Hematopoietic multipotent progenitor cell treated with erythropoietin and hydrocortisone succinate and interleukin-3 and kit ligand, for 4 days (in vitro differentiated cells): ENCODE data around the gene TBCK.
"Not testable (repeated sequence)": the region's sequence is repeated elsewhere in the genome, so short reads cannot be mapped to it uniquely, and the experiment has no call there.

Experiments
- DNase-seq: peaks from one replicate; pipeline ENCODE4 v3.0.0-alpha.2; 2015

The TBCK gene

GRCh38 chr4:106208481-106209460 lies 107.2 kb downstream of the TBCK start:
- no peak for DNase-seq

- DNase-seq, result peak; percentile 60
Measured at GRCh38 chr4:106201373-106201772, 114.6 kb downstream of the TBCK start.

DNA sequence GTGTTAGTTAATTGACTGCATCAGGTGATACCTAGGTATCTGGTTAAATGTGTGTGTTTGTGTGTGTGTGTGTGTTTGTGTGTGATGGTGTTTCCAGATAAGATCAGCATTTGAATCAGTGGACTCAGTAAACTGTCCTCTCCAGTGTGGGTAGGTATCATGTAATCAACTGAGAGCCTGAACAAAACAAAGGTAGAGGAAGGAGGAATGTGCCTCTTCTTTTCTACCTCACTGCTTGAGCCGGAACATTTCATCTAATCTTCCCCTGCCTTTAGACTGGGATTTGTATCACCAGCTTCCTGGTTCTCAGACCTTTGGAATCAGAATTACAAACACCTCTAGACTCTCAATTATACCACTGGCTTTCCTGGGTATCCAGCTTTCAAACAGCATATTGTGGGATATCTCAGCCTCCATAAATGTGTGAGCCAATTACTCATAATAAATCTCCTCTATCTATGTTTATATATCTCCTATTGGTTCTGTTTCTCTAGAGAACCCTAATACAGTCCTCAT lies 120.5 kb downstream of the TBCK start:
- no peak for DNase-seq

GRCh38 chr4:106194801-106195200 lies 121.2 kb downstream of the TBCK start:
- DNase-seq, result no peak

DNA sequence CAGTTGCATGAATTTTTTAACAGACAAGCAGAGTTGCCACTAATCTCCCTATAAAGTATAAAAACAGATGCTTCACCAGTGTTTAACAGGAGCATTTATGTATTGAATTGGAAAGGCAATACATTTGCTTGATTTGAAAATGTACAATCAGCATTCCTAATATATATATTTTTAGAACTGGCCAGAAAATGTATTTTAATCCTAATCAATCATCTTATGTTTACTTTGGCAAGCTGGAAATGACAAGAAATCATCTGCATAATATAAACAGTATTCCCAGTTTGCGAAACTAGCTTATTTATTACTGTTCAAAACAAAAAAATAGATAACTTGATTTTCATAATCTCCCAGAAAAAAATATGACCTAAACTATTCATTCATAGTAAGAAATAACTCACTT lies 123.9 kb downstream of the TBCK start:
- DNase-seq, result no peak

- no peak for DNase-seq
Measured at GRCh38 chr4:106186201-106186600, 129.8 kb downstream of the TBCK start.

DNA sequence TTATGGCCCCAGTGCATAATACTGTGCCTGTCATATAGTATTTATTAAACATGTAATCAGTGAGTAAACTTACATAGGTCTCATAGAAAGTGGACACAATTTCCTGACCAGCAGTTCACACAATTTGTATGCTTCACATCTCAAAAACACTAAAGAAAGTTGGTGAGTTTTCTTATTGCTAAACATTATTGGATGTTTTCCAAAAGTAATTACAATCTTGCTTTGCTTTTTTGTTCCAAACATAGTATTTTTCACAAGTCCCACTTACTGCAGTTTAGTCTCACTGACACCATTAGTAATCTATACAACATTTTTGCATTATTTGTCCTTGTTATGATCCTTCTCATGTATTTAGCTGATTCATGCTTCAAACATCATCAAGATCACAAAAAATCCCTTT lies 132.5 kb downstream of the TBCK start:
- no peak for DNase-seq

DNA sequence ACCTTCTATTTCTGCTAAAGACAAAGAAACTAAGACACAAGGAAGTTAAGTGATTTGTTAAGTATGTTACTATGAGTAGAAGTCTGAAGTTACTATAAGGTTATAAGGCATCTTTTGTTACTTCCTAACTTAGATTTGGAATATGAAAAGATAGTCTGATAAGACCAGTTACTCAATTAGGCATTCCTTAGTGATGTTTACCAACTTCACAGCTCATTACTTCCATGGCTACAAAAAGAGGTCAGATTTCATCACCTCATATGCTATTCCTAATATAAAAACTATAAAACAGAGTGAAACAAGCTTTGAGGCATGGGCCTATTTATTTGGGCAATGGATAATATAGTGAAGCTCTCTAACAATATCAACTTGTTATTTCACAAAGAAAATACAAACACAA lies 143.1 kb downstream of the TBCK start:
- DNase-seq, result no peak

DNA sequence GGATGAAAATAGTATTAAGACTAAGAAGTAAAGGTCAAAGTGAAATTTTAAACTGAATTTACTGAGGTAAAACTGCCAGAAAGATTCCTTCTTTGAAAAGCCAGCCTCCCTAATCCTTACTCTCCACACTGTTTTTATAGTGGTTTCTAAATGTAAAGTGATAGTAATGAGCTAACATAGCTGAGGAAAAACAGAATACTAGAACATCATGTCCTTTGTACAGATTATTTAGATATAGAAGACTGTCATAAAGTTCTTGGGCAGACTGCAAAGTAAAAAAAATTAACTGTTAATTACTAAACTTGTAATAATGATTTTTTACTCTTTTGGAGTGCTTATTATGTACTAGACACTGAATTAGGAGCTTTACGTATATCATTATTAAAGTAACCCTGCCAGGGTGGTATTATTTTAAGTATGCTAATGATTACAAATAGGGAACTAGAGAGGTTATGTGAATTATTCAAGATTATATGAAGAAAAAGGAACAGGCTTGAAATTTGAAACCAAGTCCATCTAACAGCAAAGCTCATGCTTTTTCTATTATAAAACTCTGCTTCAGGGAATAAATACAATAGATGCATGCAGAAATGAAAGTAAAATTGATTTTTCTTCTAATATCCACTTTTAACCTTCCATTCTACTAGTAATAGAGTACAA lies 150.5 kb downstream of the TBCK start:
- DNase-seq, result no peak

DNA sequence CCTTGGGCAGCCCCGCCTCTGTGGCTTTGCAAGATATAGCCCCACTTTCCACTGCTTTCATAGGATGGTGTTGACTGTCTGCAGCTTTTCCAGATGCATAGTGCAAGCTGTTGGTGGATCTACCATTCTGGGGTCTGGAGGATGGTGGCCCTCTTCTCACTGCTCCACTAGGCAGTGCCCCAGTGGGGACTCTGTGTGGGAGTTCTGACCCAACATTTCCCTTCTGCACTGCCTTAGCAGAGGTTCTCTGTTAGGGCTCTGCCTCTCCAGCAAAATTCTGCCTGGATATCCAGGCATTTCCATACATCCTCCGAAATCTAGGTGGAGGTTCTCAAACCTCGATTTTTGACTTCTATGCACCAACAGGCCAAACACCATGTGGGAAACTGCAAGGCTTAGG lies 153.7 kb downstream of the TBCK start:
- peak; percentile 16 for DNase-seq

DNA sequence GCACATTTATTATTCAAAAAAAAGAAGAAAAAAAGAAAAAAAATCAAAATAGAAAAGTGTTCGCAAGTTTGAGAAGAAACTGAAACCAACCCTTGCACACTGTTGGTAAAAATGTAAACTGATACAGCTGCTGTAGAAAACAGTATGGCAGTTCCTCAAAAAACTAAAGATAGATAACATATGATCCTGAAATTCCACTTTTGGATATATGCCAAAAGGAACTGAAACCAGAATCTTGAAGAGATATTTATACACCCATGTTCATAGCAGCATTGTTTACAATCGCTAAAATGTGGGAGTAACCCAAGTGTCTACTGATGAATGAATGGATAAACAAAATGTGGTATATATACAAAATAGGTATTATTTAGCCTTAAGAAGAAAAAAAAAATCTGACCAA lies 155.4 kb downstream of the TBCK start:
- no peak for DNase-seq

GRCh38 chr4:106149911-106150310 lies 166.1 kb downstream of the TBCK start:
- no peak for DNase-seq

DNA sequence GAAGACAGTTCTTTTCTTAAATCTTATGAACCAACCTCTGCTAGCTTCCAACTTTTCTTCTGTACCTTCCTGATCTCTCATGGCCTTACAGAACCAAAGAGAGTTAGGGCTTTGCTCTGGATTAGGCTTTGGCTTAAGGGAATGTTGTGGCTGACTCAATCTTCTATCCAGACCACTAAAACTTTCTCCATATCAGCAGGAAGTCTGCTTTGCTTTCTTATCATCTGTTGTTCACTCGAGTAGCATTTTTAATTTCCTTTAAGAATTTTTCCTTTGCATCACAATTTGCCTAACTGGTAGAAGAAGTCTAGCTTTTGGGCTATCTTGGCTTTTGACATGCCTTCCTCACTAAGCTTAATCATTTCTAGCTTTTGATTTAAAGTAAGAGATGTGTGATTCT lies 167.0 kb downstream of the TBCK start:
- DNase-seq, result no peak

- no peak for DNase-seq
Measured at GRCh38 chr4:106142616-106143127, 173.3 kb downstream of the TBCK start.

- no peak for DNase-seq
Measured at GRCh38 chr4:106140601-106141000, 175.4 kb downstream of the TBCK start.

DNA sequence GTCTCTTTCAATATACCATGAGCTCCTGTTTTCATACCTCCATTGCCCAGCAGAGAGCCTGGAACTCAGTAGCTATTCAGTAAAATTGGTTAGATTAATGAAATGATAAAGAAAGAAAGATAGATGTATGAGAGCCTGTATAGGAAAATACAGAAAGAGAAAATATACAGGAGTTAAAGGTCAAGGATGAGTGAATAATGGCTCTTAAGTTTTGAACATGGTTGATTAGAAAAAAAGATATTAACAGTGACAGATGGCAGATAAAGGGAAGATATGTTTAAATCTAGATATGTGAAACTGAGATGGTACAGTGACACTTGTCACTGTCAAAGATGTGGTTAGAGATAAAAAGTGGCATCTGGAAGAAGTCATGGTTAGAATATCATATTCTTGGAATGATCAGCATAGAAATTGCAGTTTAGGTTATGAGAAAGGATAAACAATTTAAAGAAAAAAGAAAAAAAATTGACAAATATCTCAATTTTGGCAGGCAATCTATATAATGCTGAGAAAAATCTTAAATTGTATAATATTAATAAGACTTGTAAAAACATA lies 179.2 kb downstream of the TBCK start:
- peak; percentile 7 for DNase-seq

DNA sequence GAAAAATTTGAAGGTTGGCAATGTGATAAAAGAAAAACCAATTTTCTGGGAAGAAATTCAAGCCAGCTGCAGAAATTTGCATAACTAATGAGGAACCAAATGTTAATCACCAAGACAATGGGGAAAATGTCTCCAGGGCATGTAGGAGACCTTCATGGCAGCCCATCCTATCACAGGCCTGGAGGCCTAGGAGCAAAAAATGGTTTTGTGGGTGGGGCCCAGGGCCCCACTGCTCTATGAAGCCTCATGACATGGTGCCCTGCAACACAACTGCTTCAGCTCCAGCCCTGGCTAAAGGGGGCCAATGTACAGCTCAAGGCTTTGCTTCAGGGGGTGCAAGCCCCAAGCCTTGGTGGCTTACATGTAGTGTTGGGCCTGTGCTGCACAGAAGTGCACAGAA lies 184.0 kb downstream of the TBCK start:
- no peak for DNase-seq

GRCh38 chr4:106126062-106126461 lies 189.9 kb downstream of the TBCK start:
- DNase-seq, result no peak

DNA sequence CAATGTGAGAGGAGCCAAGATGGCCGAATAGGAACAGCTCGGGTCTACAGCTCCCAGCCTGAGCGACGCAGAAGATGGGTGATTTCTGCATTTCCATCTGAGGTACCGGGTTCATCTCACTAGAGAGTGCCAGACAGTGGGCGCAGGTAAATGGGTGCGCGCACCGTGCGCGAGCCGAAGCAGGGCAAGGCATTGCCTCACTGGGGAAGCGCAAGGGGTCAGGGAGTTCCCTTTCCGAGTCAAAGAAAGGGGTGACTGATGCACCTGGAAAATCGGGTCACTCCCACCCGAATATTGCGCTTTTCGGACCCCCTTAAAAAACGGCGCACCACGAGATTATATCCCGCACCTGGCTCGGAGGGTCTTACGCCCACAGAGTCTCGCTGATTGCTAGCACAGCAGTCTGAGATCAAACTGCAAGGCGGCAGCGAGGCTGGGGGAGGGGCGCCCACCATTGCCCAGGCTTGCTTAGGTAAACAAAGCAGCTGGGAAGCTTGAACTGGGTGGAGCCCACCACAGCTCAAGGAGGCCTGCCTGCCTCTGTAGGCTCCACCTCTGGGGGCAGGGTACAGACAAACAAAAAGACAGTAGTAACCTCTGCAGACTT lies 196.0 kb downstream of the TBCK start:
- DNase-seq, result not testable (repeated sequence)

DNA sequence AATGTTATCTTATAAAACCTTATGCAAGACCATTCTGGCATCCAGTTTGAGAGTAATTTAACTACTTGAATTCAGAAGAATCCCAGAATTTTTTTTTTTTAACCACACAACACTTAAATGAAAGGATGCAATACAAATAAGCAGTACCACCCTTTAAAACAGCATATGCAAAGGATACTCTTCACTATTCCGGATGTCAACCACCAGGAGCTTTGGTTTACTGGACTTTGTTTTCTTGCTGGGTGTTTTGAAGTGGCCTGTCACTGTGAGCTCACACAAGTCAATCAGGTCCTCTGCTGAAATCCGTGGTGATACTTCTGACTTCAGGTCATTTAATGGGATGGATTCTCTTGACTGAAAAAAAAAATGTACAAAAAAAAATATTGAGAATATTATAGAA lies 200.0 kb downstream of the TBCK start:
- DNase-seq, result no peak

GRCh38 chr4:106114270-106114669 lies 201.7 kb downstream of the TBCK start:
- DNase-seq, result no peak

DNA sequence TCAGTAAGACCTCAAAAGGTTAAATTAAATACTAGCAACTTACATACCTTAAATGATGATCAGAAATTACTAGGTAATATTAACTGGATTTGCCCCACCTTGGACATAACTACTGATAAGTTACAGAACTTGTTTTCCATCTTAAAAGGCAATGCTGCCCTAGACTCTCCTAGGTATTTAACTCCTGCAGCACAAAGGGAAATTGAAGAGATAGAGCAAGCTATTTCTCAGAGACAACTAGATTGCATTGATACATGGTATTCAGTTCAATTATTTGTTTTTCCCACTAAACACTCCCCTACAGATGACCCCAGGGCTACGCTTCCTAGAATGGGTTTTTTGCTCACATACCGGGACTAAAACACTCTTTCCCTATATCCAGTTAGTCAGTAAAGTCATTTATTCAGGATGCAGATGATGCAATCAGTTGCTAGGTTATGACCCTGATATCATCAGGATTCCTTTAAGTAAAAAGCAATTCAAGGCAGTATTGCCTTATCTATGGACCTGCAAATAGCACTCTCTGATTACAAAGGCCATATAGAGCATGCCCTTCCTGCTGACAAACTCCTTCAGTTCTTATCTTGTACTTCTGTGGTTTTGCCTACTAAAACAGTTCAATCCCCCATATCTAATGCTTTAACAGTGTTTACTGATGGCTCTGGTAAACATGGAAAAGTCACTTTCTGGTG lies 204.1 kb downstream of the TBCK start:
- not testable (repeated sequence) for DNase-seq
